Pericardium fibroblast (primary cell): ENCODE results near the gene SYNM. TPM values are rescaled to one million over a fixed set of nuclear protein-coding genes. Genes with fewer than 3 reads are reported as not detected.

Experiments used
- total RNA-seq: library from RNA; depleted of rRNA; stranded (reverse); fragments of >200 nt; gene quantifications from 2 replicates; pipeline ENCODE4 v1.2.3, GENCODE V29; 2015

The SYNM gene, protein sequence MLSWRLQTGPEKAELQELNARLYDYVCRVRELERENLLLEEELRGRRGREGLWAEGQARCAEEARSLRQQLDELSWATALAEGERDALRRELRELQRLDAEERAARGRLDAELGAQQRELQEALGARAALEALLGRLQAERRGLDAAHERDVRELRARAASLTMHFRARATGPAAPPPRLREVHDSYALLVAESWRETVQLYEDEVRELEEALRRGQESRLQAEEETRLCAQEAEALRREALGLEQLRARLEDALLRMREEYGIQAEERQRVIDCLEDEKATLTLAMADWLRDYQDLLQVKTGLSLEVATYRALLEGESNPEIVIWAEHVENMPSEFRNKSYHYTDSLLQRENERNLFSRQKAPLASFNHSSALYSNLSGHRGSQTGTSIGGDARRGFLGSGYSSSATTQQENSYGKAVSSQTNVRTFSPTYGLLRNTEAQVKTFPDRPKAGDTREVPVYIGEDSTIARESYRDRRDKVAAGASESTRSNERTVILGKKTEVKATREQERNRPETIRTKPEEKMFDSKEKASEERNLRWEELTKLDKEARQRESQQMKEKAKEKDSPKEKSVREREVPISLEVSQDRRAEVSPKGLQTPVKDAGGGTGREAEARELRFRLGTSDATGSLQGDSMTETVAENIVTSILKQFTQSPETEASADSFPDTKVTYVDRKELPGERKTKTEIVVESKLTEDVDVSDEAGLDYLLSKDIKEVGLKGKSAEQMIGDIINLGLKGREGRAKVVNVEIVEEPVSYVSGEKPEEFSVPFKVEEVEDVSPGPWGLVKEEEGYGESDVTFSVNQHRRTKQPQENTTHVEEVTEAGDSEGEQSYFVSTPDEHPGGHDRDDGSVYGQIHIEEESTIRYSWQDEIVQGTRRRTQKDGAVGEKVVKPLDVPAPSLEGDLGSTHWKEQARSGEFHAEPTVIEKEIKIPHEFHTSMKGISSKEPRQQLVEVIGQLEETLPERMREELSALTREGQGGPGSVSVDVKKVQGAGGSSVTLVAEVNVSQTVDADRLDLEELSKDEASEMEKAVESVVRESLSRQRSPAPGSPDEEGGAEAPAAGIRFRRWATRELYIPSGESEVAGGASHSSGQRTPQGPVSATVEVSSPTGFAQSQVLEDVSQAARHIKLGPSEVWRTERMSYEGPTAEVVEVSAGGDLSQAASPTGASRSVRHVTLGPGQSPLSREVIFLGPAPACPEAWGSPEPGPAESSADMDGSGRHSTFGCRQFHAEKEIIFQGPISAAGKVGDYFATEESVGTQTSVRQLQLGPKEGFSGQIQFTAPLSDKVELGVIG (N-terminal part only)
- total RNA-seq: 3.7 and 9.3 TPM in 2 replicates

DNA sequence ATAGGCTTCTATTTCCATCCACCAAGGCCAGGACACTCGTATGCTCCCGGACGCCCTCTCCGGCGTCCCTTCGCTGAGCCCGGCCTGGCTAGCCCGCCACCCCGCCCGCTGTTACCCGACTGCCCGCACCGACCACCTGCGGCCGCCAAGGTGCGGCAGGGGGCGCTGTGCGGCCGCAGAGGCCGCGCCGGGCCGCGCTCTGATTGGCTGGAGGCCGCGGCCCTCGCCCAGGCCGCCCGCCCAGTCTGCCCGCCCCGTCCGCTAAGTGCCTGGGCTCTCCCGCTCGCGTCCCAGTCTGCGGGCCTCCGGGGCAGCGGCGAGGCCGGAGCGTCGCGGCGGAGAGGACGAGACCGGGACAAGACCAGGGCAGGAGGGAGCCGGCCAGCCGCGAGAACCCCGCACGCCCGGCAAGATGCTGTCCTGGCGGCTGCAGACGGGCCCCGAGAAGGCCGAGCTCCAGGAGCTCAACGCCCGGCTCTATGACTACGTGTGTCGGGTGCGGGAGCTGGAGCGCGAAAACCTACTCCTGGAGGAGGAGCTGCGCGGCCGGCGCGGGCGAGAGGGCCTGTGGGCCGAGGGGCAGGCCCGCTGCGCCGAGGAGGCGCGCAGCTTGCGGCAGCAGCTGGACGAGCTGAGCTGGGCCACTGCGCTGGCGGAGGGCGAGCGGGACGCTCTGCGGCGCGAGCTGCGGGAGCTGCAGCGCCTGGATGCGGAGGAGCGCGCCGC lies at the start of gene SYNM:
Gene SYNM, plus strand, starts transcription at position 293 of the 726 bp plus-strand sequence. Its CDS starts 120 bp downstream, at position 413.

Other genes with a start within 250 kb of the SYNM start
- gene PGPEP1L, start 97.3 kb upstream of the SYNM start, total RNA-seq: not detected in 2 replicates
- 11.6 and 16.5 TPM in 2 replicates for gene TTC23, start 144.5 kb downstream of the SYNM start, total RNA-seq
- 13.7 and 21.1 TPM in 2 replicates for gene LRRC28, start 146.4 kb downstream of the SYNM start, total RNA-seq